Keratinocyte (primary cell): Measurements from ENCODE around the gene SMAD7. TPM values are rescaled to one million over a fixed set of nuclear protein-coding genes. Genes with fewer than 3 reads are reported as not detected.
A peak's percentile ranks its signal among the peaks of the same experiment; 100 is the strongest.

Source experiments
- DNase-seq: peaks from one replicate; pipeline ENCODE4 v3.0.0-alpha.2; 2011; ENCODE audit warnings: low read depth, missing footprints, low spot score
- FAIRE-seq: peaks from 2 replicates; lab custom pipeline; 2011; peaks lifted over from hg19 to GRCh38; lab: Jason Lieb, UNC
- H2AFZ ChIP-seq: 2 replicates; pipeline ENCODE4 v1.6.0; 2012; ENCODE audit warnings: low read length, control low read depth, inconsistent platforms; ENCODE audit not compliant: control insufficient read depth
- H3K27ac ChIP-seq: 2 replicates; pipeline ENCODE4 v1.5.1; 2011; ENCODE audit warnings: low read length; ENCODE audit not compliant: control insufficient read depth, insufficient read depth
- H3K27me3 ChIP-seq: 3 replicates; pipeline ENCODE4 v1.6.0; 2011; ENCODE audit warnings: low read length; ENCODE audit not compliant: control insufficient read depth, insufficient read depth; ENCODE audit errors: extremely low read depth
- H3K36me3 ChIP-seq, 2 experiments: 2 replicates in 1 of 2; 3 replicates in 1 of 2; pipeline ENCODE4 v1.5.1; 2011; ENCODE audit warnings: low read length in 2 of 2, mild to moderate bottlenecking in 1 of 2; ENCODE audit not compliant: control insufficient read depth in 2 of 2, insufficient read depth in 2 of 2; ENCODE audit errors: extremely low read depth in 1 of 2
- H3K4me1 ChIP-seq: 3 replicates; pipeline ENCODE4 v1.5.1; 2011; ENCODE audit warnings: low read length; ENCODE audit not compliant: control insufficient read depth, insufficient read depth; ENCODE audit errors: extremely low read depth
- H3K4me2 ChIP-seq: 3 replicates; pipeline ENCODE4 v1.6.0; 2011; ENCODE audit warnings: low read depth, low read length; ENCODE audit not compliant: control insufficient read depth, insufficient read depth; ENCODE audit errors: extremely low read depth
- H3K4me3 ChIP-seq, 3 experiments: fragments of 200-600 bp in 1 of 3; sonication (generic) in 1 of 3; 2 replicates in 2 of 3; 3 replicates in 1 of 3; pipeline ENCODE4 v1.5.1; 2011 to 2016; ENCODE audit warnings: low read length in 3 of 3, mild to moderate bottlenecking in 3 of 3, control low read depth in 2 of 3, inconsistent platforms in 1 of 3, low read depth in 1 of 3, mixed read lengths in 1 of 3, mixed run types in 1 of 3, moderate library complexity in 1 of 3; ENCODE audit not compliant: control insufficient read depth in 2 of 3, insufficient read depth in 2 of 3; ENCODE audit errors: extremely low read depth in 1 of 3
- H3K79me2 ChIP-seq: 2 replicates; pipeline ENCODE4 v1.6.0; 2012; ENCODE audit warnings: low read length; ENCODE audit not compliant: control insufficient read depth, insufficient read depth
- H3K9ac ChIP-seq: 3 replicates; pipeline ENCODE4 v1.6.0; 2011; ENCODE audit warnings: low read length; ENCODE audit not compliant: control insufficient read depth, insufficient read depth; ENCODE audit errors: extremely low read depth
- H3K9me1 ChIP-seq: 3 replicates; pipeline ENCODE4 v1.6.0; 2011; ENCODE audit warnings: low read length; ENCODE audit not compliant: control insufficient read depth, insufficient read depth; ENCODE audit errors: extremely low read depth
- H3K9me3 ChIP-seq: 2 replicates; pipeline ENCODE4 v1.5.1; 2012; ENCODE audit warnings: low read depth, low read length; ENCODE audit not compliant: control insufficient read depth
- H4K20me1 ChIP-seq: 3 replicates; pipeline ENCODE4 v1.6.0; 2011; ENCODE audit warnings: low read length; ENCODE audit not compliant: control insufficient read depth, insufficient read depth; ENCODE audit errors: extremely low read depth
- CTCF ChIP-seq, 3 experiments: IDR thresholded peaks in 1 of 3; conservative IDR thresholded peaks in 1 of 3; optimal IDR thresholded peaks in 1 of 3; 2 replicates in 2 of 3; 3 replicates in 1 of 3; pipeline versions ENCODE3 to v1.5.1; 2011; ENCODE audit warnings: low read length in 3 of 3, mild to moderate bottlenecking in 3 of 3, moderate library complexity in 2 of 3, control low read depth in 1 of 3, inconsistent platforms in 1 of 3; ENCODE audit not compliant: insufficient read depth in 2 of 3; ENCODE audit errors: extremely low read depth in 1 of 3
- EZH2 ChIP-seq: IDR thresholded peaks from one replicate; pipeline ENCODE4 v1.6.1; 2012; ENCODE audit warnings: inconsistent platforms, mild to moderate bottlenecking, low read length, moderate library complexity
- dilution Hi-C: fragments of 300-500 bp; cut with MboI; formaldehyde crosslinking; loops from one replicate; pipeline ENCODE4 v1.7.0; 2020; ENCODE audit warnings: low sequenced_read_pairs; ENCODE audit not compliant: extremely low pct_ligation_motif_present
- polyA plus RNA-seq, 5 experiments: library from polyadenylated mRNA; depleted of rRNA in 3 of 5; stranded (reverse) in 3 of 5; stranded (forward) in 1 of 5; unstranded in 1 of 5; fragments of >200 nt; gene quantifications; 1 replicate in 1 of 5; 2 replicates in 3 of 5; 3 replicates in 1 of 5; pipeline versions ENCODE4 v1.2.1 to v1.2.3, GENCODE V29; 2011 to 2012; ENCODE audit warnings: missing spikeins in 2 of 5, low read depth in 1 of 5, low replicate concordance in 1 of 5

Gene SMAD7
- polyA plus RNA-seq, 1 donor (not counting 4 experiments of a cell fraction or from before 2014, with no cell fraction given) = 9.5 TPM

DNA sequence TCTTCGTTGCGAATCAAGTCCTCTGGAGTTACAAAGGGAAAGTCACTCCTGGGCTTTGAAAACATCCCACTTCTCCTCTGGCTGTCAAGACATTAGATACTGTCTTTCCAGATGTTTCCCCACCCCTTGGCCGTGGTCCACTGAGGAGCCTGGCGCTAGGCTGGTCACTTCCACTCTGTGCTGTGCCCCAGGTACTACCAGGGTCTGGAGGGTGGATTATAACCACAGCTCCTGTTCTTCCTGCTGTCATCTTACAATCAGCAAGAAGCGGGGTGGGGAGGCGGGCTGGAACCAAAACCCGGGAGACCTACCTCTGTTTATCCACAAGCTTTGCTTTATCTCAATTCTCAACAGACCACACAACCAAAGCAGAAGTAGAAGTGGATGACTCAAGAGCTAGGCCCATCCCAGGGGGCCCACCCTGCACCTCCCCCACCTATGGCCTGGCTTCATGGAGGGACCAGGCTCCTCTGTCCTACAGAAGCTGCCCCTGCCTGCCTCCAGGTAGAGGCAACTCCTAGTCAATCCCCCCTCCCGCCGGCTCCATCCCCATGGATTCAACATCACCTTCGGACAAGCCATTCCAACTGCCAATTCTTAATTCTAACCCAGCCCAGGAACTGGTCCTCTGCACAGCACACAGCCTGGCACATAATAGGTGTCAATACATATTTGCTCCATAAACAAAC is 17.8 kb downstream of the SMAD7 start:
- FAIRE-seq (peak; percentile 57), DNase-seq (no peak)
- TF ChIP-seq EZH2 = no peak
- no peak for TF ChIP-seq CTCF (optimal IDR thresholded peaks at IDR 0.05 in 1 of 3, IDR thresholded peaks at IDR 0.05 in 1 of 3, conservative IDR thresholded peaks at IDR 0.05 in 1 of 3; ENCODE audit: extremely low read depth in 1 of 3, insufficient read depth in 2 of 3, low read length in 3 of 3)
- H3K9me1 ChIP-seq = peaks cover 7% of the 10 kb centered on the region
- no peak overlapping the region for H3K27ac ChIP-seq
- H3K36me3 ChIP-seq = peaks cover under 1 to 25% of the 10 kb centered on the region in 2 experiments
- H3K9ac ChIP-seq = no peak overlapping the region
- H3K27me3 ChIP-seq = no peaks in the 10 kb centered on the region
- H4K20me1 ChIP-seq = no peaks in the 10 kb centered on the region
- dilution Hi-C loops = no loop called here
- no peak overlapping the region for H2AFZ ChIP-seq
- H3K4me1 ChIP-seq = peaks cover 72% of the 10 kb centered on the region
- peaks cover 97% of the 10 kb centered on the region for H3K79me2 ChIP-seq
- no peaks in the 10 kb centered on the region for H3K9me3 ChIP-seq
- H3K4me3 ChIP-seq = no peak overlapping the region
- H3K4me2 ChIP-seq = peak overlapping the region; percentile 6

- Histone ChIP-seq H3K27me3 (no peaks in the 10 kb centered on the region), H3K4me2 (peak overlapping the region; percentile 6), H3K4me1 (peaks cover 67% of the 10 kb centered on the region), H3K4me3 (no peak overlapping the region), H3K27ac (no peak overlapping the region), H3K9me1 (peaks cover 3% of the 10 kb centered on the region), H3K79me2 (peaks cover 97% of the 10 kb centered on the region), H3K9me3 (no peaks in the 10 kb centered on the region), H4K20me1 (no peaks in the 10 kb centered on the region), H3K9ac (no peak overlapping the region), H2AFZ (no peak overlapping the region), H3K36me3 (peaks cover 2 to 21% of the 10 kb centered on the region in 2 experiments)
- DNase-seq (no peak), FAIRE-seq (no peak)
- TF ChIP-seq CTCF (optimal IDR thresholded peaks at IDR 0.05 in 1 of 3, IDR thresholded peaks at IDR 0.05 in 1 of 3, conservative IDR thresholded peaks at IDR 0.05 in 1 of 3; ENCODE audit: extremely low read depth in 1 of 3, insufficient read depth in 2 of 3, low read length in 3 of 3) = no peak
- TF ChIP-seq EZH2 = no peak
- dilution Hi-C loops = no loop called here
These were observed 18.3 kb downstream of the SMAD7 start for GRCh38 chr18:48932462-48932818.
